Activated CD4-positive, alpha-beta T cell treated with anti-CD3 and anti-CD28 coated beads, Interleukin-2, amount 50 U/mL, for 1 hour (primary cell): ENCODE data around the gene LIMS1.
A peak's percentile ranks its signal among the peaks of the same experiment; 100 is the strongest.
"Not testable (repeated sequence)": the region's sequence is repeated elsewhere in the genome, so short reads cannot be mapped to it uniquely, and the experiment has no call there.

Source experiments
- DNase-seq: peaks from one replicate; pipeline ENCODE4 v3.0.0-alpha.2; 2020

Gene LIMS1

GRCh38 chr2:108637304-108637669, 103.0 kb downstream of the LIMS1 start:
- no peak for DNase-seq

GRCh38 chr2:108640731-108641130, 106.5 kb downstream of the LIMS1 start:
- no peak for DNase-seq

- no peak for DNase-seq
Observed at GRCh38 chr2:108641756-108642155, 107.5 kb downstream of the LIMS1 start.

- DNase-seq: no peak
Observed at GRCh38 chr2:108643261-108643849, 109.1 kb downstream of the LIMS1 start.

GRCh38 chr2:108643862-108644261, 109.6 kb downstream of the LIMS1 start:
- DNase-seq: not testable (repeated sequence)

GRCh38 chr2:108644446-108644845, 110.2 kb downstream of the LIMS1 start:
- not testable (repeated sequence) for DNase-seq

- not testable (repeated sequence) for DNase-seq
Observed at GRCh38 chr2:108648796-108649195, 114.5 kb downstream of the LIMS1 start.

- DNase-seq: not testable (repeated sequence)
Observed at GRCh38 chr2:108650465-108650864, 116.2 kb downstream of the LIMS1 start.

- not testable (repeated sequence) for DNase-seq
Observed at GRCh38 chr2:108651468-108651867, 117.2 kb downstream of the LIMS1 start.

GRCh38 chr2:108652187-108652931, 118.1 kb downstream of the LIMS1 start:
- peak; percentile 18 for DNase-seq

GRCh38 chr2:108653425-108653824, 119.2 kb downstream of the LIMS1 start:
- not testable (repeated sequence) for DNase-seq

GRCh38 chr2:108653849-108654248, 119.6 kb downstream of the LIMS1 start:
- not testable (repeated sequence) for DNase-seq

GRCh38 chr2:108654521-108655125, 120.4 kb downstream of the LIMS1 start:
- not testable (repeated sequence) for DNase-seq

- not testable (repeated sequence) for DNase-seq
Observed at GRCh38 chr2:108655270-108655669, 121.0 kb downstream of the LIMS1 start.

GRCh38 chr2:108656282-108656681, 122.0 kb downstream of the LIMS1 start:
- not testable (repeated sequence) for DNase-seq

GRCh38 chr2:108657517-108657916, 123.2 kb downstream of the LIMS1 start:
- not testable (repeated sequence) for DNase-seq

GRCh38 chr2:108658553-108658952, 124.3 kb downstream of the LIMS1 start:
- not testable (repeated sequence) for DNase-seq

GRCh38 chr2:108661493-108661892, 127.2 kb downstream of the LIMS1 start:
- not testable (repeated sequence) for DNase-seq

- not testable (repeated sequence) for DNase-seq
Observed at GRCh38 chr2:108662207-108662612, 127.9 kb downstream of the LIMS1 start.

- DNase-seq: not testable (repeated sequence)
Observed at GRCh38 chr2:108663346-108663745, 129.1 kb downstream of the LIMS1 start.

- not testable (repeated sequence) for DNase-seq
Observed at GRCh38 chr2:108664089-108664488, 129.8 kb downstream of the LIMS1 start.

- DNase-seq: not testable (repeated sequence)
Observed at GRCh38 chr2:108664979-108665378, 130.7 kb downstream of the LIMS1 start.

GRCh38 chr2:108665975-108666374, 131.7 kb downstream of the LIMS1 start:
- DNase-seq: not testable (repeated sequence)

- DNase-seq: not testable (repeated sequence)
Observed at GRCh38 chr2:108667140-108667539, 132.9 kb downstream of the LIMS1 start.
